H9 (cell line): ENCODE data around the gene CCDC91. TPM values are rescaled to one million over a fixed set of nuclear protein-coding genes. Genes with fewer than 3 reads are reported as not detected.

Experiments used
- DNase-seq: peaks from one replicate; pipeline ENCODE4 v3.0.0-alpha.2; 2017
- H2AFZ ChIP-seq: one replicate; pipeline ENCODE4 v1.6.1; 2013; ENCODE audit warnings: mild to moderate bottlenecking, low read length, control low read depth, moderate library complexity
- H2AK5ac ChIP-seq: 2 replicates; pipeline ENCODE4 v1.6.1; 2013; ENCODE audit warnings: low read length, control low read depth, mixed read lengths; ENCODE audit not compliant: insufficient read length
- H2BK120ac ChIP-seq: one replicate; pipeline ENCODE4 v1.6.1; 2013; ENCODE audit warnings: low read depth, mild to moderate bottlenecking, low read length, control low read depth, inconsistent platforms; ENCODE audit not compliant: poor library complexity, severe bottlenecking
- H2BK12ac ChIP-seq: 2 replicates; pipeline ENCODE4 v1.6.1; 2013; ENCODE audit warnings: low read length, control low read depth, mixed read lengths, low read depth; ENCODE audit not compliant: insufficient read length
- H2BK15ac ChIP-seq: 2 replicates; pipeline ENCODE4 v1.6.1; 2013; ENCODE audit warnings: low read depth, low read length, control low read depth
- H2BK20ac ChIP-seq: one replicate; pipeline ENCODE4 v1.6.1; 2013; ENCODE audit warnings: low read depth, mild to moderate bottlenecking, low read length, control low read depth, inconsistent platforms; ENCODE audit not compliant: poor library complexity, severe bottlenecking
- H2BK5ac ChIP-seq: 2 replicates; pipeline ENCODE4 v1.6.1; 2013; ENCODE audit warnings: low read length, control low read depth, mixed read lengths; ENCODE audit not compliant: insufficient read length
- H3K14ac ChIP-seq: 2 replicates; pipeline ENCODE4 v1.6.1; 2013; ENCODE audit warnings: low read length, control low read depth; ENCODE audit not compliant: insufficient read depth
- H3K18ac ChIP-seq: 2 replicates; pipeline ENCODE4 v1.6.1; 2013; ENCODE audit warnings: low read depth, mild to moderate bottlenecking, mixed read lengths, low read length, control low read depth; ENCODE audit not compliant: insufficient read length
- H3K23ac ChIP-seq: 2 replicates; pipeline ENCODE4 v1.6.1; 2013; ENCODE audit warnings: low read length, control low read depth, mixed read lengths, low read depth; ENCODE audit not compliant: insufficient read length
- H3K23me2 ChIP-seq: 2 replicates; pipeline ENCODE4 v1.6.1; 2013; ENCODE audit warnings: low read depth, mild to moderate bottlenecking, mixed read lengths, low read length, control low read depth; ENCODE audit not compliant: insufficient read length, poor library complexity, severe bottlenecking
- H3K27ac ChIP-seq: 2 replicates; pipeline ENCODE4 v1.5.1; 2013; ENCODE audit warnings: low read length, control low read depth, mixed read lengths, low read depth; ENCODE audit not compliant: insufficient read length
- H3K27me3 ChIP-seq: 2 replicates; pipeline ENCODE4 v1.6.1; 2013; ENCODE audit warnings: low read length, control low read depth, inconsistent platforms; ENCODE audit not compliant: insufficient read depth
- H3K4ac ChIP-seq: 2 replicates; pipeline ENCODE4 v1.6.1; 2013; ENCODE audit warnings: low read depth, mild to moderate bottlenecking, control low read depth, inconsistent platforms, low read length, moderate library complexity
- H3K4me1 ChIP-seq: 2 replicates; pipeline ENCODE4 v1.6.1; 2013; ENCODE audit warnings: low read length, control low read depth, inconsistent platforms; ENCODE audit not compliant: insufficient read depth
- H3K4me2 ChIP-seq: 2 replicates; pipeline ENCODE4 v1.6.1; 2013; ENCODE audit warnings: low read length, control low read depth, mixed read lengths; ENCODE audit not compliant: insufficient read length, insufficient read depth
- H3K56ac ChIP-seq: 2 replicates; pipeline ENCODE4 v1.6.1; 2013; ENCODE audit warnings: low read depth, mild to moderate bottlenecking, mixed read lengths, low read length, control low read depth; ENCODE audit not compliant: insufficient read length
- H3K79me1 ChIP-seq: 2 replicates; pipeline ENCODE4 v1.6.1; 2013; ENCODE audit warnings: low read depth, mild to moderate bottlenecking, moderate library complexity, low read length, control low read depth, inconsistent platforms; ENCODE audit not compliant: insufficient read depth, poor library complexity, severe bottlenecking
- H3K79me2 ChIP-seq: 2 replicates; pipeline ENCODE4 v1.6.1; 2013; ENCODE audit warnings: low read length, control low read depth, inconsistent platforms; ENCODE audit not compliant: insufficient read depth
- H3K9ac ChIP-seq: 2 replicates; pipeline ENCODE4 v1.6.1; 2013; ENCODE audit warnings: low read length, control low read depth, mixed read lengths; ENCODE audit not compliant: insufficient read length; ENCODE audit errors: extremely low read depth
- H3K9me3 ChIP-seq: one replicate; pipeline ENCODE4 v1.6.1; 2013; ENCODE audit warnings: low read depth, low read length, inconsistent platforms; ENCODE audit not compliant: control insufficient read depth
- H3T11ph ChIP-seq: one replicate; pipeline ENCODE4 v1.6.1; 2013; ENCODE audit warnings: mild to moderate bottlenecking, low read length, control low read depth, inconsistent platforms
- H4K20me1 ChIP-seq: one replicate; pipeline ENCODE4 v1.6.1; 2013; ENCODE audit not compliant: control insufficient read depth, insufficient read length, insufficient read depth
- H4K5ac ChIP-seq: 2 replicates; pipeline ENCODE4 v1.6.1; 2013; ENCODE audit warnings: low read depth, mild to moderate bottlenecking, mixed read lengths, low read length, control low read depth; ENCODE audit not compliant: insufficient read length
- H4K8ac ChIP-seq: replicated peaks from 2 replicates; pipeline ENCODE4 v1.6.1; 2013; ENCODE audit warnings: low read length, control low read depth, mixed read lengths, low read depth; ENCODE audit not compliant: insufficient read length
- H4K91ac ChIP-seq: 2 replicates; pipeline ENCODE4 v1.6.1; 2013; ENCODE audit warnings: low read depth, mild to moderate bottlenecking, moderate library complexity, mixed read lengths, low read length, control low read depth; ENCODE audit not compliant: insufficient read length
- H3K27ac Mint-ChIP-seq, 3 experiments: 2 replicates in 2 of 3; 3 replicates in 1 of 3; pipeline ENCODE4 v1.8.0; 2020 to 2021; ENCODE audit warnings: mixed read lengths in 3 of 3, mild to moderate bottlenecking in 1 of 3, moderate library complexity in 1 of 3
- H3K27me3 Mint-ChIP-seq: 2 replicates; pipeline ENCODE4 v1.8.0; 2021; ENCODE audit warnings: low read depth, mild to moderate bottlenecking, moderate library complexity, mixed read lengths
- H3K36me3 Mint-ChIP-seq, 3 experiments: 2 replicates in 2 of 3; 3 replicates in 1 of 3; pipeline ENCODE4 v1.8.0; 2020 to 2021; ENCODE audit warnings: low read depth in 3 of 3, mixed read lengths in 3 of 3; ENCODE audit not compliant: insufficient read depth in 1 of 3
- H3K4me1 Mint-ChIP-seq, 2 experiments: 2 replicates each; pipeline ENCODE4 v1.8.0; 2020; ENCODE audit warnings: mixed read lengths in 2 of 2
- H3K4me3 Mint-ChIP-seq, 2 experiments: 2 replicates in 1 of 2; 3 replicates in 1 of 2; pipeline ENCODE4 v1.8.0; 2020 to 2021; ENCODE audit warnings: mild to moderate bottlenecking in 2 of 2, mixed read lengths in 2 of 2, moderate library complexity in 1 of 2
- H3K9me3 Mint-ChIP-seq, 2 experiments: 2 replicates in 1 of 2; 3 replicates in 1 of 2; pipeline ENCODE4 v1.8.0; 2020; ENCODE audit warnings: mild to moderate bottlenecking in 2 of 2, mixed read lengths in 2 of 2, moderate library complexity in 1 of 2
- WGBS: extraction: QIAGEN DNeasy Blood & Tissue Kit; methylation state at CpG from one replicate; pipeline ENCODE4 v1.1.7; 2013; ENCODE audit warnings: missing lambda C conversion rate, low lambda C conversion rate, mixed read lengths; ENCODE audit not compliant: insufficient read length; ENCODE audit errors: extremely low coverage; 5-methylcytosine and 5-hydroxymethylcytosine counted together
- total RNA-seq: library from RNA; stranded (reverse); gene quantifications from 2 replicates; pipeline ENCODE4 v1.2.1, GENCODE V29; 2021
- TF ChIP-seq, protein P1 (sequence below): fragments of 200-600 bp; sonication (generic); conservative IDR thresholded peaks from 3 replicates; pipeline ENCODE4 v1.8.0; 2021; ENCODE audit warnings: antibody characterized with exemption, mild to moderate bottlenecking

CCDC91 gene
- total RNA-seq, 1 experiment from 2014 or later = 22.7 TPM

DNA sequence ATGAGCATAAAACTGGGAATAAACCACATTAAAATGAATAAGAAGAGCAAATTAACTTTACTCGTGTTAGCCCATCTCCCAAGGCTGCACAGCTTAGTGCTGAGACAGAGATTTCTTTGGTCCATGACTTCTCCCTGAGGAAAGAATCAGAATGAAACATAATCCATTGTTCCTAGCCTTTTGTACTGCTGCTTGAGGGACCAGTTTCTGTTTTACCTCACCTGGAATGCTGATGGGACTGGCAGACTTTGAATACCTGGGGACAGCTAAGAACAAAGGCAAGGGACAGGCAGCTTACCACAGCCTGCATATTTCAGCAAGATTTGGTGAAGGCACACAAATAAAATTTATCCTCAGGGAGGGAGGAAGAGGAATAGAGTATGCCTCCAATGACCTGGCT is 401.6 kb downstream of the CCDC91 start:
- H3K4me1 Mint-ChIP-seq = peaks cover 7 to 8% of the 10 kb centered on the region in 2 experiments
- H2BK120ac ChIP-seq = no peak overlapping the region
- no peak overlapping the region for H4K5ac ChIP-seq
- peaks cover 5 to 24% (median 10%) of the 10 kb centered on the region in 3 experiments; a peak in 6 of 7 replicates for H3K36me3 Mint-ChIP-seq
- no peaks in the 10 kb centered on the region for H3K79me1 ChIP-seq
- H3K23ac ChIP-seq = no peak overlapping the region
- DNase-seq = no peak
- H3K4ac ChIP-seq = no peak overlapping the region
- no peaks in the 10 kb centered on the region for H3K4me1 ChIP-seq
- H3K4me3 Mint-ChIP-seq = no peak overlapping the region
- peaks cover 16 to 20% of the 10 kb centered on the region in 2 experiments for H3K9me3 Mint-ChIP-seq
- no peak overlapping the region for H2BK12ac ChIP-seq
- no peaks in the 10 kb centered on the region for H3K27me3 ChIP-seq
- H3K56ac ChIP-seq = no peak overlapping the region
- H2AFZ ChIP-seq = no peak overlapping the region
- H4K20me1 ChIP-seq = no peaks in the 10 kb centered on the region
- no peak overlapping the region for H3K4me2 ChIP-seq
- WGBS = no CpG with 5 or more reads among the region's 1 CpG
- H3K9me3 ChIP-seq = no peaks in the 10 kb centered on the region
- no peak overlapping the region for H3K27ac Mint-ChIP-seq
- no peaks in the 10 kb centered on the region; the same call in 1 of the 2 replicates for H3K27me3 Mint-ChIP-seq
- H3K79me2 ChIP-seq = no peaks in the 10 kb centered on the region
- no peak overlapping the region for H2AK5ac ChIP-seq
- H2BK20ac ChIP-seq = no peak overlapping the region
- no peak overlapping the region for H4K8ac ChIP-seq
- H3K9ac ChIP-seq = no peak overlapping the region
- no peak overlapping the region for H3K14ac ChIP-seq
- no peak overlapping the region for H2BK5ac ChIP-seq
- no peaks in the 10 kb centered on the region for H3K23me2 ChIP-seq
- H2BK15ac ChIP-seq = no peak overlapping the region
- H3T11ph ChIP-seq = no peak overlapping the region
- no peak overlapping the region for H4K91ac ChIP-seq
- H3K18ac ChIP-seq = no peak overlapping the region
- TF ChIP-seq, protein P1, sequence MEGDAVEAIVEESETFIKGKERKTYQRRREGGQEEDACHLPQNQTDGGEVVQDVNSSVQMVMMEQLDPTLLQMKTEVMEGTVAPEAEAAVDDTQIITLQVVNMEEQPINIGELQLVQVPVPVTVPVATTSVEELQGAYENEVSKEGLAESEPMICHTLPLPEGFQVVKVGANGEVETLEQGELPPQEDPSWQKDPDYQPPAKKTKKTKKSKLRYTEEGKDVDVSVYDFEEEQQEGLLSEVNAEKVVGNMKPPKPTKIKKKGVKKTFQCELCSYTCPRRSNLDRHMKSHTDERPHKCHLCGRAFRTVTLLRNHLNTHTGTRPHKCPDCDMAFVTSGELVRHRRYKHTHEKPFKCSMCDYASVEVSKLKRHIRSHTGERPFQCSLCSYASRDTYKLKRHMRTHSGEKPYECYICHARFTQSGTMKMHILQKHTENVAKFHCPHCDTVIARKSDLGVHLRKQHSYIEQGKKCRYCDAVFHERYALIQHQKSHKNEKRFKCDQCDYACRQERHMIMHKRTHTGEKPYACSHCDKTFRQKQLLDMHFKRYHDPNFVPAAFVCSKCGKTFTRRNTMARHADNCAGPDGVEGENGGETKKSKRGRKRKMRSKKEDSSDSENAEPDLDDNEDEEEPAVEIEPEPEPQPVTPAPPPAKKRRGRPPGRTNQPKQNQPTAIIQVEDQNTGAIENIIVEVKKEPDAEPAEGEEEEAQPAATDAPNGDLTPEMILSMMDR = no peak
- no peak overlapping the region for H3K27ac ChIP-seq

Other genes with a start within 250 kb of the CCDC91 start
- 0.35 and 0.39 TPM in 2 replicates for gene PTHLH, start 217.7 kb upstream of the CCDC91 start, total RNA-seq